ENCODE data around the gene ATP13A3.

Gene ATP13A3

GRCh38 chr3:194387926-194388418 lies 98.8 kb downstream of the ATP13A3 start:
- peaks cover 67% of the 10 kb centered on the region for H3K27me3 ChIP-seq

DNA sequence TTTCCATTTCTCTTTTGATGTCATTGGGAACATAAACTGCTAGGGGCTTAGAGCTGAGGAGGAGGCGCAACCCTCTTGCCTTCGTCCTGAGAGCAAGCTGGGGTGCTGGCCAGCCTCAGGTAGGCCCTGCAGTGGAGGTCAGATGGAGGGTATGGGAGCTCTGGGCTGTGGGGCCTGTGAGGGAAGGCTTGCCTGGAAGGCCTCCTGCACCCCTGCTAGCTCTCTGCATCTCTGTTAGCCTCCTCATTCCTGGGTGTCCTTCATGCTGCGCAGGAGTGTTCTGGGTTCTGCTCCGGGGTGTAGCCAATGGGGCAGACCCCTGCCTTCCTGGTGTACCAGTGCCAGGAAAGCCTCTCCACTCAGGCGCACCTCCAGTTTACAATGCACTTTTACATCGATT lies 99.5 kb downstream of the ATP13A3 start:
- Histone ChIP-seq H3K36me3 (no peaks in the 10 kb centered on the region), H3K4me1 (ENCODE audit: control insufficient read depth in 1 of 2, insufficient read depth in 1 of 2, low read depth in 1 of 2, low read length in 1 of 2) (no peaks in the 10 kb centered on the region), H3K4me3 (ENCODE audit: low read depth in 1 of 2, low read length in 1 of 2) (no peak overlapping the region), H3K9me3 (no peaks in the 10 kb centered on the region), H3K27me3 (peaks cover 60% of the 10 kb centered on the region), H3K27ac (no peak overlapping the region)
- no peak for TF ChIP-seq CTCF (IDR thresholded peaks at IDR 0.05)

More at GRCh38 chr3:194387926-194388418, 98.8 kb downstream of the ATP13A3 start:
- Histone ChIP-seq H3K4me1 (ENCODE audit: control insufficient read depth in 1 of 2, insufficient read depth in 1 of 2, low read depth in 1 of 2, low read length in 1 of 2) (no peaks in the 10 kb centered on the region), H3K9me3 (no peaks in the 10 kb centered on the region), H3K4me3 (ENCODE audit: low read depth in 1 of 2, low read length in 1 of 2) (no peak overlapping the region), H3K36me3 (no peaks in the 10 kb centered on the region), H3K27ac (no peak overlapping the region)
- no peak for TF ChIP-seq CTCF (IDR thresholded peaks at IDR 0.05)

- Histone ChIP-seq H3K36me3 (no peaks in the 10 kb centered on the region), H3K9me3 (no peaks in the 10 kb centered on the region), H3K27ac (no peak overlapping the region), H3K4me3 (ENCODE audit: low read depth in 1 of 2, low read length in 1 of 2) (no peak overlapping the region), H3K27me3 (peaks cover 54% of the 10 kb centered on the region), H3K4me1 (ENCODE audit: control insufficient read depth in 1 of 2, insufficient read depth in 1 of 2, low read depth in 1 of 2, low read length in 1 of 2) (no peaks in the 10 kb centered on the region)
- TF ChIP-seq CTCF (IDR thresholded peaks at IDR 0.05) = no peak
These were observed 100.2 kb downstream of the ATP13A3 start for GRCh38 chr3:194386648-194387047.

DNA sequence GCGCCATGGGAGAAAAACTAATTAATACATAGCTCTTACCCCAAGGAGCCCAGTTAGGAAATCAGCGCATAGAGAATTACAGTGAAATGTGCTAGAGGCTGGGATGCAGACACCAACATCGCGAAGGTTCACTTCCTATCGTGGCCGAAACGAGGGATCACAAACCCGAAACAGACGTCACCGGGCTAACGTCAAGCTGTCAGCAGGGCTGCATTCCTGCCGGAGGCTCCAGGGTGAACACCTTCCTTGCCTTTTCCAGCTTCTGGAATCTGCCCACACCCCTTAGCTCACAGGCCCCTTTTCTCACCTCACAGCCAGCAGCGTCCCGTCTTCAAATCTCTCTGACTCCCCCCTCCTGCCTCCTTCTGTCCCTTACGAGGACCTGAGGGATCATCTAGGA lies 100.7 kb downstream of the ATP13A3 start:
- no peaks in the 10 kb centered on the region for H3K4me1 ChIP-seq (ENCODE audit: control insufficient read depth in 1 of 2, insufficient read depth in 1 of 2, low read depth in 1 of 2, low read length in 1 of 2)
- no peaks in the 10 kb centered on the region for H3K36me3 ChIP-seq
- H3K9me3 ChIP-seq = no peaks in the 10 kb centered on the region
- no peak for TF ChIP-seq CTCF (IDR thresholded peaks at IDR 0.05)
- H3K27me3 ChIP-seq = peaks cover 48% of the 10 kb centered on the region
- no peak overlapping the region for H3K27ac ChIP-seq
- no peak overlapping the region for H3K4me3 ChIP-seq (ENCODE audit: low read depth in 1 of 2, low read length in 1 of 2)

DNA sequence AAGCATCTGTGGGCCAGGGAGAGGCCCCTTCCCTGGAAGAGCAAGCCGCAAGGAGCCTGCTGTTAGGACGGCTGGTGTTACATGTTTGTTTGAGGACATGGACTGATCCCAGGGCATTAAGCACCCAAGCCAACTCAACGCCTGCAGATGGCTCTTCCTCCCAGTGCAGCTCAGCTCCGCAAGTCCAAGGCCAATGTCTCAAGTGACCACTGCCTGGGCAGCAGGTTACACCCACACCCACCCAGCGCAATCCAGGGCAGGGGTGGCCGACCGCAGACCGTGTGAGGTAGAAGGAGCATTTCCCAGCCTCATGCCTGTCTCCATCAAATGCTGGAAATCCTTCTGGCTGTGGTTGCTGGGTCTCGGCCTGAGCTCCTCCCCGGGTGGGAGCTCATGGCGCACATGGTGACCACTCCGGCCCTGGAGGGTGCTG lies 102.2 kb downstream of the ATP13A3 start:
- H3K27me3 ChIP-seq = peaks cover 49% of the 10 kb centered on the region
- H3K4me3 ChIP-seq (ENCODE audit: low read depth in 1 of 2, low read length in 1 of 2) = no peak overlapping the region
- no peak for TF ChIP-seq CTCF (IDR thresholded peaks at IDR 0.05)
- H3K27ac ChIP-seq = no peak overlapping the region
- no peaks in the 10 kb centered on the region for H3K4me1 ChIP-seq (ENCODE audit: control insufficient read depth in 1 of 2, insufficient read depth in 1 of 2, low read depth in 1 of 2, low read length in 1 of 2)
- no peaks in the 10 kb centered on the region for H3K36me3 ChIP-seq
- H3K9me3 ChIP-seq = no peaks in the 10 kb centered on the region

- Histone ChIP-seq H3K4me1 (ENCODE audit: control insufficient read depth in 1 of 2, insufficient read depth in 1 of 2, low read depth in 1 of 2, low read length in 1 of 2) (no peaks in the 10 kb centered on the region), H3K9me3 (no peaks in the 10 kb centered on the region), H3K27me3 (peaks cover 49% of the 10 kb centered on the region), H3K27ac (no peak overlapping the region), H3K36me3 (no peaks in the 10 kb centered on the region), H3K4me3 (ENCODE audit: low read depth in 1 of 2, low read length in 1 of 2) (no peak overlapping the region)
- no peak for TF ChIP-seq CTCF (IDR thresholded peaks at IDR 0.05)
These were observed 102.6 kb downstream of the ATP13A3 start for GRCh38 chr3:194384156-194384555.
